Brain microvascular endothelial cell (primary cell): Measurements from ENCODE around the gene PDE8A.

Experiments used
- DNase-seq: peaks from one replicate; pipeline ENCODE4 v3.0.0-alpha.2; 2020
- H3K27ac ChIP-seq: fragments of 250-450 bp; sonication (Bioruptor Pico); 2 replicates; pipeline ENCODE4 v1.5.1; 2020; ENCODE audit warnings: mild to moderate bottlenecking, moderate library complexity
- H3K27me3 ChIP-seq: fragments of 250-450 bp; sonication (Bioruptor Pico); replicated peaks from 2 replicates; pipeline ENCODE4 v1.5.1; 2020; ENCODE audit warnings: mild to moderate bottlenecking
- H3K36me3 ChIP-seq: fragments of 250-450 bp; sonication (Bioruptor Pico); replicated peaks from 2 replicates; pipeline ENCODE4 v1.5.1; 2020; ENCODE audit warnings: mild to moderate bottlenecking
- H3K4me3 ChIP-seq: 2 replicates; pipeline ENCODE4 v1.5.1; 2011; ENCODE audit warnings: low read depth, mild to moderate bottlenecking, control low read depth, low read length, moderate library complexity
- in situ Hi-C: cut with HindIII; loops from 2 replicates; pipeline ENCODE4 v1.10.0; 2017; ENCODE audit warnings: low sequenced_read_pairs, low pct_ligation_motif_present
- TF ChIP-seq, protein P1 (sequence below): IDR thresholded peaks from 2 replicates; pipeline ENCODE4 v1.5.1; 2011; ENCODE audit warnings: low read depth, mild to moderate bottlenecking, moderate library complexity, low read length, control low read depth, inconsistent platforms; ENCODE audit errors: missing control alignments

Gene PDE8A

DNA sequence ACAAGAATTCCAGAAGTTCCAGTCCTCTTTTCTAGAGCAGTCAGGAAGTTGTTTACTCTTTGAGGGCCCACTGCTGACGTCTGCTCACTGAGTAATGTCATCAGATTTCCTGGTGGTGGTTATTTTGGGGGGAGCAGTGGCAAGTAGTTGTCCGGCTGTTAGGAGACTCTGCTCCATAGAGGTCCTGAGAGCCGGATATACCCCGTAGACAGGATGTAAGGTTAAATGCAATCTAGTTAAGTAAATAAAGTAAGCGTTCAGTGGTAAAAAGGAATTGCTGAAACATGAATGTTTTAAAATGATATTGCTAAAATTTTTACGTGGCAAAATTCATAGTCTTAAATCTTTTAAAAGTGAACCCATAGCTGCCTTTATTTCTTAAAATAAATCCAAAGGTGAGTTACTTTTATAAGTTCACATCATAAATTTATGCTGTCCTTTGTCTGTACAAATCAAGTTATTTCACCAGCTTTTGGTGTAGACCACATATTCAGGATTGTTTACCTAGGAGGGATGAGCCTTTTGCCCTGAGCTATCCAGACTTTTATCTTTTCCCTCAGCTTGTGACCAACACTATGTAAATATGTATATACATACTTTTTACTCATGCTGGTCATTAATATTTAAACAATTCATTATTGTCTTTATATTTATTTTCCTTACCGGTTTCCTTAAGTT is 65.8 kb downstream of the PDE8A start:
- TF ChIP-seq, protein P1, sequence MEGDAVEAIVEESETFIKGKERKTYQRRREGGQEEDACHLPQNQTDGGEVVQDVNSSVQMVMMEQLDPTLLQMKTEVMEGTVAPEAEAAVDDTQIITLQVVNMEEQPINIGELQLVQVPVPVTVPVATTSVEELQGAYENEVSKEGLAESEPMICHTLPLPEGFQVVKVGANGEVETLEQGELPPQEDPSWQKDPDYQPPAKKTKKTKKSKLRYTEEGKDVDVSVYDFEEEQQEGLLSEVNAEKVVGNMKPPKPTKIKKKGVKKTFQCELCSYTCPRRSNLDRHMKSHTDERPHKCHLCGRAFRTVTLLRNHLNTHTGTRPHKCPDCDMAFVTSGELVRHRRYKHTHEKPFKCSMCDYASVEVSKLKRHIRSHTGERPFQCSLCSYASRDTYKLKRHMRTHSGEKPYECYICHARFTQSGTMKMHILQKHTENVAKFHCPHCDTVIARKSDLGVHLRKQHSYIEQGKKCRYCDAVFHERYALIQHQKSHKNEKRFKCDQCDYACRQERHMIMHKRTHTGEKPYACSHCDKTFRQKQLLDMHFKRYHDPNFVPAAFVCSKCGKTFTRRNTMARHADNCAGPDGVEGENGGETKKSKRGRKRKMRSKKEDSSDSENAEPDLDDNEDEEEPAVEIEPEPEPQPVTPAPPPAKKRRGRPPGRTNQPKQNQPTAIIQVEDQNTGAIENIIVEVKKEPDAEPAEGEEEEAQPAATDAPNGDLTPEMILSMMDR, result no peak
- Histone ChIP-seq H3K27ac (peak overlapping the region; percentile 90), H3K36me3 (no peaks in the 10 kb centered on the region), H3K4me3 (no peak overlapping the region), H3K27me3 (no peaks in the 10 kb centered on the region)
- peak; percentile 99 for DNase-seq
- in situ Hi-C loops, result no loop called here

DNA sequence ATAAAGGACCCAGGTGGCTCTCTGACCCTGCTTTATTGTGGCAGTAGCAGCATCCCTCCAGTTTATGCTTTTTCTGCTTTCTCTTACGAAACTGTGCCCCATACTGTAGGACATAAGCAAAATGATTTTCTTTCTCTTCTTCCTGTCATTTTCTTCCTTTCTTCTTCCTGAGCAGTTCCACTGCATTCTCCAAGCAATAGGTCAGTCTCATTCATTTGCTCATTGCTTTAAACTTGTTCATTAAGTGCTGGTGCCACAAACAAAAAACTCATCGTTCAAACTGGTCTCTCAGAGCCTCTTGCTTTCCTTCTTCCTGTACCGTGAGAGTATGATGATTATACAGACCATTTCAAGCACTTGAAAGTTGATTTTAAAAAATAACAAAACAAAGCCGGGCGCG is 66.8 kb downstream of the PDE8A start:
- Histone ChIP-seq H3K36me3 (no peaks in the 10 kb centered on the region), H3K27me3 (no peaks in the 10 kb centered on the region), H3K27ac (peak overlapping the region; percentile 90), H3K4me3 (no peak overlapping the region)
- in situ Hi-C loops, result no loop called here
- TF ChIP-seq, protein P1, result no peak
- peak; percentile 22 for DNase-seq

DNA sequence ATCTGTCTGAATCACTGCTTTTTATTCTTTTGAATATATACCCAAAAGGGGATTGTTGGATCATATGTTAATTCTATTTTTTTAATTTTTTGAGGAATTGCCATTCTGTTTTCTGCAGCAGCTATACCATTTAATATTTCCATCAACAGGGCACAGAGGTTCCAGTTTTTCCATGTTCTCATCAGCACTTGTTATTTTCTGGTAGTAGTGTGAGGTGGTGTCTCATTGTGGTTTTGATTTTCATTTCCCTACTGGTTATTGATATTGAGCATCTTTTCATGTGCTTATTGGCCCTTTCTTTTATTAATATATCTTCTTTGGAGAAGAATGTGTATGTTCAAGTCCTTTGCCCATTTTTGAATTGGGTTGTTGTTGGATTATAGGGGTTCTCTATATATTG is 68.1 kb downstream of the PDE8A start:
- no peaks in the 10 kb centered on the region for H3K36me3 ChIP-seq
- no peak overlapping the region for H3K4me3 ChIP-seq
- in situ Hi-C loops, result no loop called here
- no peak for DNase-seq
- TF ChIP-seq, protein P1, result no peak
- no peaks in the 10 kb centered on the region for H3K27me3 ChIP-seq
- no peak overlapping the region for H3K27ac ChIP-seq

DNA sequence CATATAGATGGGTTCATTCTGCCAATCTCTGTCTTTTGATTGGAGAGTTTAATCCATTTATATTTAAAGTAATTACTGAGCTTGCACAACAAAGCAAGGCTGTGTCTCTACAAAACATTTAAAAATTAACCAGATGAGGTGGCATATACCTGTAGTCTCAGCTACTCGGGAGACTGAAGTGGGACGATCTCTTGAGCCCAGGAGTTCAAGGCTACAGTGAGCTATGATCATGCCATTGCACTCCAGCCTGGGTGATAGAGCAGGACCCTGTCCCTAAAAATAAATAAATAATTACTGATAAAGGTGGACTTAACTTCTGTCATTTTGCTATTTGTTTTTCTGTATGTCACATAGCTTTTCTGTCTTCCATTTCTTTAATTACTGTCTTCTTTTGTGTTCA is 78.1 kb downstream of the PDE8A start:
- H3K27ac ChIP-seq, result no peak overlapping the region
- DNase-seq, result no peak
- H3K4me3 ChIP-seq, result no peak overlapping the region
- H3K36me3 ChIP-seq, result no peaks in the 10 kb centered on the region
- TF ChIP-seq, protein P1, result no peak
- no peaks in the 10 kb centered on the region for H3K27me3 ChIP-seq
- in situ Hi-C loops, result no loop called here

DNA sequence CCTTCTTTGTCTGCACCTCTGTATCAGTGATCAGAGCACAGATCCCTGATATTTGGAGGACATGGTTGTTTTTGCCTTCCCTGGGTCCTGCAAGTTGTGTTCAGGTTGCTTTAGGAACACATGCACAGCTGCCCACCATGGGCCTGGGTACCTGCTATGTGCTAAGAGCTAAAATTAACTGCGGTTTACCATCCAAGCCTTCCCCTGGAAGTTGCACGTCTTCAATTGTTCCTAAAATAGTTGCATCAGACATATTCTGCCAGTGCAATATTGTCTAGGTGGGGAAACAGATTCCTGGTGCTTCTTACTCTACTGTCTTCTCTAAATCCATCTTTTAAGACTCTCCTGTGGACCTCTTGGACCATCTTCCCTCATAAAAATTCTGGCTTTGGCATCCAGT is 80.9 kb downstream of the PDE8A start:
- no peaks in the 10 kb centered on the region for H3K36me3 ChIP-seq
- no peak for DNase-seq
- no peak overlapping the region for H3K4me3 ChIP-seq
- H3K27ac ChIP-seq, result no peak overlapping the region
- in situ Hi-C loops, result no loop called here
- H3K27me3 ChIP-seq, result no peaks in the 10 kb centered on the region
- TF ChIP-seq, protein P1, result no peak

DNA sequence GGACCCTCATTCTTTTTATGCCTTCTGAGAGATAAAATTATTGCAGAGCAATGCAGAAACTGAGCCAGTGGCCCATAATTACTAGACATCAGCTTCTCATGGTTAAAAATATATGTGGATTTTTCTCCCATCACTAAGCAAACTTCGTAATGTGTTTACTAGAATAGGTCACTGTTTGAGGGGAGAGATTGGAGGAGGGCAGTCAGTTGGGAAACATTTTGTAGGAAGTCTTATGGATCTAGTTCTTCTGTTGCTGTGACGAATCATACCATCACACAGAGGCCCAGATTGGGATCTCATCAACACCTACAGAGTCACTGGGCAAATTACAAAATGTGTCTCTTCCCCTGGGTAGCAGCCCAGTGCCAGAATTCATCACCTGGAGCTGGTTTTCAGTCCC is 81.4 kb downstream of the PDE8A start:
- in situ Hi-C loops, result no loop called here
- Histone ChIP-seq H3K27me3 (no peaks in the 10 kb centered on the region), H3K27ac (no peak overlapping the region), H3K36me3 (no peaks in the 10 kb centered on the region), H3K4me3 (no peak overlapping the region)
- TF ChIP-seq, protein P1, result no peak
- DNase-seq, result no peak
